Measurements from ENCODE around the gene BTRC. TPM values are rescaled to one million over a fixed set of nuclear protein-coding genes. Genes with fewer than 3 reads are reported as not detected.

BTRC gene
- polyA plus RNA-seq, 1 experiment, result 23.2 TPM

DNA sequence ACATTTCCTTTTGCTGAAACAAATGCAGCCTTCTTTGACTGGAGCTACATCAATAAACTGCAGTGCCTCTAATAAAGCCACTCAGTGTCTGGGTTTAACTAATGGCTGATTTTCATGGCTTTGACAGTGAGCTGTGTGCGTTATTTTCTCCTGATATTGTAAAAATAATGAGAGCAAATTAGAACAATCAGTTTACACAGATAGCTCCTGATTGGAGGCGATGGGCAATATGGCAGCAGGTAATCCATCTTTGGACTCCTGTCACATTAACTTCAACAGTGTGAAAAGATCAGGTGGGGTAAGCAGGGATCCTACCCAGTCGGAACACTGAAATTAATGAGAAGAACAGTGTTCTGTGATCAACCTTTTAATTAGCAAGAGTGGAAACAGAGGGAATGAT, 133.4 kb downstream of the BTRC start:
- Histone ChIP-seq H3K4me3 (ENCODE audit: low read depth, low read length) (no peak overlapping the region), H3K27me3 (ENCODE audit: control insufficient read depth, insufficient read depth, low read length) (no peaks in the 10 kb centered on the region), H3K9me3 (ENCODE audit: control insufficient read depth, insufficient read depth, low read length) (no peaks in the 10 kb centered on the region), H3K27ac (ENCODE audit: low read depth, low read length) (no peak overlapping the region)
- no peak for DNase-seq (ENCODE audit: low read depth, low spot score)
- no peak for TF ChIP-seq CTCF (IDR thresholded peaks at IDR 0.05; ENCODE audit: low read depth, low read length)
- CTCF ChIA-PET, result interaction anchor here (1.2 to 4.3 kb wide), 3 partner anchors 16 to 435 kb away, joined by 3 to 23 read pairs (median 3); no protein-coding TSS in a partner anchor
- POLR2A ChIA-PET, result no interaction called here

DNA sequence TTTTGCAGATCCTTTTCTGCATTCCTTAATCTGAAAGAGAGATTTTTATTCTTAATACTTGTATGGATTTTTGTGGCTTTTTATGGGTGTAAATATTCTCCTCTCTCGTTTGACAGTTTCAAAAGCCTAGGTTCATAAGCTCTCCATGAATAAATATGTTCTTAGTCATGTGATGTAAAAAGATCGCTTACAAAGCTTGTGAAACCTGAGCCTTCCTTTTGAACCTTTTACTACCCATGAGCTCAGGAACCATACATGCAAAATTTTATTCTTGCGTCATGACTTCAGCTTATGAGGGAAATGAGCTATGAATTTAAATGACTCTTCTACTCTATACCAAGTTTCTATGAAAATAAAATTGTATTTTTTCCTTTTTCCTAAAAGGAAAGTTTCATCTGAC, 135.4 kb downstream of the BTRC start:
- Histone ChIP-seq H3K9me3 (ENCODE audit: control insufficient read depth, insufficient read depth, low read length) (no peaks in the 10 kb centered on the region), H3K27me3 (ENCODE audit: control insufficient read depth, insufficient read depth, low read length) (no peaks in the 10 kb centered on the region), H3K4me3 (ENCODE audit: low read depth, low read length) (no peak overlapping the region), H3K27ac (ENCODE audit: low read depth, low read length) (no peak overlapping the region)
- ChIA-PET POLR2A (no interaction called here), CTCF (interaction anchor here (1.2 to 4.3 kb wide), 3 partner anchors 22 to 275 kb away, joined by 4 to 23 read pairs (median 6); no protein-coding TSS in a partner anchor)
- no peak for DNase-seq (ENCODE audit: low read depth, low spot score)
- TF ChIP-seq CTCF (IDR thresholded peaks at IDR 0.05; ENCODE audit: low read depth, low read length), result no peak

DNA sequence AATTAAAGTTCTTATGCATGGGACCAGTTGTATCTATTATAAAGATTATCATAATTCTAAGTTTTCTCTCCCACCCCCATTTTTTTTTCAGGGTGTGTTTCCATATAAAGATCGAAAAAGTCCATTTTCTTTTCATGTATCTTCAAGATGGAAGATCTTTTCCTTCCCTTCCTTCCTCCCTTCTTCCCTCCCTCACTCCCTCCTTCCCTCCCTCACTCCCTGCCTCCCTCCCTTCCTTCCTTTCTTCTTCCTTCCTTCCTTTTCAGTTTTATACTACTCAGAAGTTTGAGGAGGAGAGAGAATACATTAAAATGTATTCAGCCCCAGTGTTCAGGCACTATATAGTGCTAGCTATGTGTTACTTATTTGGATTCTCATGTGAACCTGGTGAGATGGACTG, 136.1 kb downstream of the BTRC start:
- ChIA-PET CTCF (interaction anchor here (1.8 to 4.3 kb wide), 2 partner anchors 23 to 25 kb away, joined by 6 to 23 read pairs; no protein-coding TSS in a partner anchor), POLR2A (no interaction called here)
- Histone ChIP-seq H3K27ac (ENCODE audit: low read depth, low read length) (no peak overlapping the region), H3K4me3 (ENCODE audit: low read depth, low read length) (no peak overlapping the region), H3K27me3 (ENCODE audit: control insufficient read depth, insufficient read depth, low read length) (no peaks in the 10 kb centered on the region), H3K9me3 (ENCODE audit: control insufficient read depth, insufficient read depth, low read length) (no peaks in the 10 kb centered on the region)
- DNase-seq (ENCODE audit: low read depth, low spot score), result no peak
- TF ChIP-seq CTCF (IDR thresholded peaks at IDR 0.05; ENCODE audit: low read depth, low read length), result no peak

GRCh38 chr10:101492205-101492604, 138.2 kb downstream of the BTRC start:
- no peak for DNase-seq (ENCODE audit: low read depth, low spot score)
- no peak for TF ChIP-seq CTCF (IDR thresholded peaks at IDR 0.05; ENCODE audit: low read depth, low read length)
- Histone ChIP-seq H3K27me3 (ENCODE audit: control insufficient read depth, insufficient read depth, low read length) (no peaks in the 10 kb centered on the region), H3K9me3 (ENCODE audit: control insufficient read depth, insufficient read depth, low read length) (no peaks in the 10 kb centered on the region), H3K4me3 (ENCODE audit: low read depth, low read length) (no peak overlapping the region), H3K27ac (ENCODE audit: low read depth, low read length) (no peak overlapping the region)
- CTCF ChIA-PET, result interaction anchor here (0.8 kb wide), 1 partner anchor 228 kb away, joined by 3 read pairs; no protein-coding TSS in a partner anchor
- POLR2A ChIA-PET, result no interaction called here

DNA sequence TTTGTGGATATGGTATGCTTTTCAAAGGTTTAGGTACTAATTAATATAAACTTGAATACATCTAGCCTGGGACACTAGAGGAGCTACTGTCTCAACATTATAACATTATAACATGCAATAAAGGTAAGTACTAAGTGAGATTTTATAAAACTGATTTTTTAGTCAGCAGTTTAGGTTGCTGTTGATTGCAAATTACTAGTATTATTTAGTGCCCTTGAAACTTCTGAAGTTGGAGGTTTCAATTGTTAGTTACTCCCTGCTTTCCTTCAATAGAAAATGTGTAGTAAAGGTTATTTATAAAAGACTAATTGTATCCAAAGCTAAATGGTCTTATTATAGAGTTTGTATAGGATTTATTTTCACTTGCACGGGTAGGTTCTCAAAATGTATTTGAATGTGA, 138.8 kb downstream of the BTRC start:
- no peak for TF ChIP-seq CTCF (IDR thresholded peaks at IDR 0.05; ENCODE audit: low read depth, low read length)
- no peaks in the 10 kb centered on the region for H3K9me3 ChIP-seq (ENCODE audit: control insufficient read depth, insufficient read depth, low read length)
- DNase-seq (ENCODE audit: low read depth, low spot score), result no peak
- POLR2A ChIA-PET, result no interaction called here
- no peak overlapping the region for H3K4me3 ChIP-seq (ENCODE audit: low read depth, low read length)
- H3K27ac ChIP-seq (ENCODE audit: low read depth, low read length), result no peak overlapping the region
- no peaks in the 10 kb centered on the region for H3K27me3 ChIP-seq (ENCODE audit: control insufficient read depth, insufficient read depth, low read length)
- CTCF ChIA-PET, result interaction anchor here (0.8 kb wide), 1 partner anchor 229 kb away, joined by 3 read pairs; no protein-coding TSS in a partner anchor
